ENCODE results near the gene CTBS.
"Not testable (repeated sequence)": the region's sequence is repeated elsewhere in the genome, so short reads cannot be mapped to it uniquely, and the experiment has no call there.

CTBS gene

DNA sequence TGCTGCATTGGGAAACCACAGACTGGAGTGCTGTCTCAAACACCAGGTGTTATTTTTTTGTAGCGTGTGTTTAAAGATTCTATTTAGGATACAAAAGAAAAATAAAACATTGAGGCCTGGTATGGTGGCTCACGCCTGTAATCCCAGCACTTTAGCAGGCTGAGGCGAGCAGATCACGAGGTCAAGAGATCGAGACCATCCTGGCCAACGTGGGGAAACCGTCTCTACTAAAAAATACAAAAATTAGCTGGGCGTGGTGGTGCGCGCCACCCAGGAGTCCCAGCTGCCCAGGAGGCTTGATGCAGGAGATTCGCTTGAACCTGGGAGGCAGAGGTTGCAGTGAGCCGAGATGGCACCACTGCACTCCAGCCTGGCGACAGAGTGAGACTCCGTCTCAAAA is 66.4 kb downstream of the CTBS start:
- H3K27me3 ChIP-seq (ENCODE audit: insufficient read depth, low read length); H2AFZ ChIP-seq (ENCODE audit: low read length, unreplicated experiment); H3K4me3 ChIP-seq (ENCODE audit: low read depth, low read length); H3K36me3 ChIP-seq (ENCODE audit: insufficient read depth, low read length); H3K27ac ChIP-seq (ENCODE audit: low read depth, low read length): not testable (repeated sequence)
- Histone ChIP-seq H3K4me1 (ENCODE audit: control insufficient read depth, insufficient read depth, low read length, unreplicated experiment) (peaks cover 18% of the 10 kb centered on the region), H3K79me2 (ENCODE audit: control insufficient read depth, insufficient read depth, low read length, unreplicated experiment) (peaks cover 41% of the 10 kb centered on the region)

DNA sequence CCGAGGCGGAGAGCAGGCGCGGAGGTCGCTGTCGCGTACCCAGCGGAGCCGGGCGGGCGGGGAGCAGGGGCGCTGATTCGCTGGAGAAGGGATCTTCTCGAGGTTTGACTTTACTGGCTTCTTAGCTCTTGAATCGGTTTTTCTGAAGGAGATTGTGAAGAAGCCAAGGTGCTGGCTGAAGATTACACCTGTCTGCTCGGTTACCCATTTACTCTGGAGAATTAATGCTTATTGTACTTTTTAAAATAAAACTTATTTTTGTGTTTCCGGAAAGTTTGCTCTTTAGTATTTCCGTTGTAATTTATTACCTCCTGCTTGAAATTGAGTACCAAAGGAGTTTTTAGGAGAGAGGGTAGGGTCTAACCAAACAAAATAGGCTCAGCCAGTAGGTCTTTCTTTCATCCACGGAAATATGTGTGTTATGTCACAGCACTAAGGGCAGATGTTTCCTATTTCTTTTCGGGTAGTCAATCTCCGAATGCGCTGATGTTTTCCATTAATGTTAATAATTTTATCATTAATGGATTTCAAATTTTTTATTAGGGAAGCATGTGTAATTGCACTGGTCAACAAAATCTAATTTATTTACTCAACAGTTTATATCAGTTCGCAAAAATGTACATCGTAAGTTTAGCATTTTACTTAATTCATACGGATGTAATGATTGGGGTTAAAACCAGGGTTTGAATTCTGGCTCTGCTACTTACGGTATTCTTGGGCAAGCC is 67.3 kb downstream of the CTBS start:
- H2AFZ ChIP-seq (ENCODE audit: low read length, unreplicated experiment) = peak overlapping the region; percentile 19
- H3K4me1 ChIP-seq (ENCODE audit: control insufficient read depth, insufficient read depth, low read length, unreplicated experiment) = peaks cover 22% of the 10 kb centered on the region
- H3K27ac ChIP-seq (ENCODE audit: low read depth, low read length) = peak overlapping the region; percentile 87
- no peaks in the 10 kb centered on the region for H3K27me3 ChIP-seq (ENCODE audit: insufficient read depth, low read length)
- H3K36me3 ChIP-seq (ENCODE audit: insufficient read depth, low read length) = peaks cover 9% of the 10 kb centered on the region; the same call in 1 of the 2 replicates
- peak overlapping the region; percentile 98 for H3K4me3 ChIP-seq (ENCODE audit: low read depth, low read length)
- peaks cover 51% of the 10 kb centered on the region for H3K79me2 ChIP-seq (ENCODE audit: control insufficient read depth, insufficient read depth, low read length, unreplicated experiment)

DNA sequence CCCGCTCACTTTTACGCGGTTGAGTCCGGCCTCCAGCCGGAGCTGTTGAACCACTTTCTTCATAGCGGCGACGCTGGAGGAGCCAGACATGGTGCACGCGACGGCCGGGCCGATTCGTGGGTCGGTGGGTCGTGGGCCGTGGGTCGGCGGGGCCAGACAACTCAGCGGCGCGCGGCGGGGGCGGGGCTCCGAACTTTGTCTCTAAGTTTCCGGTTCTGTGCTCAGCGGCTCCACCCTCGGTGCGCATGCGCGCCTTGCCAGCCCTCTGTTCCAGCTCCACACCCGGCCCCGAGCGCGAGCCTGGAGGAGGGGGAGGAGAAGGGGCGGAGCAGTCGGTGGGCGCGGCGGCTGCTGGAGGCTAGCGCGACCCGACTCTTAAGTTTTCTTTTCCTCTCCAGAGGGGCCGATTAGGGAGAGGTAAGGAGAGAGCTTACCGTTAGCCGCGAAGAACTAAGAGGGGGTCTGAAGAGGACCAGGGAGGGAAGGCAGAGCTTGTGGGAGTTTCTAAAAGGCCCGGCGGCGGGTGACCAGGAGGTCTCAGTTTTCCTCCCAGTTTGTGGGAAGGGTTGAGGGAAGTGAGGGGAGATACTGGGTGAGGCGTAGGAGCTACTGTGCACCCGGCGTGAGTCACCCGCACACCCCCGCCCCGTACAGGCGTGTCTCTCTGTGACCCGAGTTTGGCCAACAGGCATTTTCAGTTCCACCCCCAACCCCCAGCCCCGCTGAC is 68.1 kb downstream of the CTBS start, which contains the start of the genes GNG5 and SPATA1:
Gene GNG5, minus strand, starts transcription at position 580 of the 727 bp plus-strand sequence. Its CDS starts 490 bp downstream, at position 90.
Gene SPATA1, plus strand, starts transcription at position 385 of the 727 bp plus-strand sequence. CDS start 9,974 bp downstream, outside the sequence.
- H3K4me1 ChIP-seq (ENCODE audit: control insufficient read depth, insufficient read depth, low read length, unreplicated experiment) = peaks cover 22% of the 10 kb centered on the region
- H3K36me3 ChIP-seq (ENCODE audit: insufficient read depth, low read length) = peaks cover 9% of the 10 kb centered on the region; the same call in 1 of the 2 replicates
- peak within 1 kb of the TSS; percentile 58 for H2AFZ ChIP-seq (ENCODE audit: low read length, unreplicated experiment)
- H3K27ac ChIP-seq (ENCODE audit: low read depth, low read length) = peak within 1 kb of the TSS; percentile 87
- peak within 1 kb of the TSS; percentile 98 for H3K4me3 ChIP-seq (ENCODE audit: low read depth, low read length)
- peaks cover 58% of the 10 kb centered on the region for H3K79me2 ChIP-seq (ENCODE audit: control insufficient read depth, insufficient read depth, low read length, unreplicated experiment)
- H3K27me3 ChIP-seq (ENCODE audit: insufficient read depth, low read length) = no peaks in the 10 kb centered on the region

DNA sequence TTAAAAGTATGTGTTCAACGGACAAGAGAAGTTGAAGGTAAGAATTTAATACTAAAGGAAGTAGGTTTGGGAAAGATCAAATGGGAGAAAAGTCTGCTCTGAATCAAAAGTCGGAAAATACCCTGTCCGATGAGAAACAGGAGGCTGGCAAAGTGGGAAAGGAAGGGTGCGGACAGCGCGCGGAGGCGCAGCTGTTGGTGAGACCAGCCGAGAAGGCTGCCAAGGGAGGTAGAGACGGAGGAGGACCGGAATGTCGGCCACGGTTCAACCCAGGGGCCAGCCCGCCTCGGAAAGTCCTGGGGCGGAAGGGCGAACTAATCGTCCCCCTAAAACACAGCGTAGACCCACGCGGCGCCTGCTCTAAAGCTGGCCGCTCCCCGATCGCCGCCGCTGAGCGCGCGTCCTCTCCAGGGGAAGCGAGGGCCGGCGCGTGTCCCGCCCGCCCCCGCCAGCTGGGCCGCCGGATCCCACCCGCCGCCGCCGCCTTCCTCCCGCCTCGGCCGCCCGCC is 68.7 kb downstream of the CTBS start:
- no peaks in the 10 kb centered on the region for H3K27me3 ChIP-seq (ENCODE audit: insufficient read depth, low read length)
- peak overlapping the region; percentile 87 for H3K27ac ChIP-seq (ENCODE audit: low read depth, low read length)
- peaks cover 13% of the 10 kb centered on the region for H3K36me3 ChIP-seq (ENCODE audit: insufficient read depth, low read length)
- peak overlapping the region; percentile 58 for H2AFZ ChIP-seq (ENCODE audit: low read length, unreplicated experiment)
- peak overlapping the region; percentile 98 for H3K4me3 ChIP-seq (ENCODE audit: low read depth, low read length)
- H3K4me1 ChIP-seq (ENCODE audit: control insufficient read depth, insufficient read depth, low read length, unreplicated experiment) = peaks cover 28% of the 10 kb centered on the region
- peaks cover 64% of the 10 kb centered on the region for H3K79me2 ChIP-seq (ENCODE audit: control insufficient read depth, insufficient read depth, low read length, unreplicated experiment)

DNA sequence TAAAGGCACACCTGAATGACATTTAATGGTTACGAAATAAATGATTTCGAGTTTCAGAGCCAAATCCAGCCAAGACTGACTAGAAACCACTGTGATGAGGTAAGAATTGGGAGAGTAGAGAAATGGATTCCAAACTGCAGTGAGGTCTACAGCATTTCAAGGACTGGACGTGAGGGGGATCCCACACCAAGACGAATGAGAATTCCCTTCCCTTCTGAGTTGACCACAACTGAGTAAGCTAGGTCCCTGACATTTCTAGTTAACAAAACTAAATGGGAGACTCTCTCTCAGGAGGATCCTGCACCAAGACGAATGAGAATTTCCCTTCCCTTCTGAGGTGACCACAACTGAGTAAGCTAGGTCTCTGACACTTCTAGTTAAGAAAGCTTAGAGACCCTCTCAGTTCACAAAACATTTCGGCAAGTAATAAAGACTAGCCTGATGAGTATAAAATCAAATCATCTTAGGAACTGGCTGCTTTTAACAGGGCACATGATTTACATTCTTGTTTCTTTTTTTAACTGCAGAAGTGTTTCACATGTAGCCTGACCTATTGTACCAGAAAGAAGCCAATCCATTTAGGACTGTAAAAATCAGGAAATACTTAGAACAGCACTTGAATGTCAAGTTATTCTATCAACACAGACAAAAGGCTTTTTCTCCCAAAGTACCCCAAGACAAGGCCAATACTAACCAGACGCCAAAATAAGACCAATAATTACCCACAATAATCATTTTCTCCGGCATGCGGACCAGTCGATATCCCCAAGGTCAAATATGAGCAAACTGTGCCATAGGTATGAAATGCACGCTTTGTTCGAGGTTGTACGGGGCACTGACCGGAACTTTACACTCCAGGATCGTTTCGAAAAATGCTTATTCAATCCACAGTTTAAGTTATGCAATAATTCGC is 69.4 kb downstream of the CTBS start:
- Histone ChIP-seq H3K79me2 (ENCODE audit: control insufficient read depth, insufficient read depth, low read length, unreplicated experiment) (peaks cover 72% of the 10 kb centered on the region), H3K27me3 (ENCODE audit: insufficient read depth, low read length) (no peaks in the 10 kb centered on the region), H3K36me3 (ENCODE audit: insufficient read depth, low read length) (peaks cover 17% of the 10 kb centered on the region), H2AFZ (ENCODE audit: low read length, unreplicated experiment) (peak overlapping the region; percentile 58), H3K27ac (ENCODE audit: low read depth, low read length) (peak overlapping the region; percentile 87), H3K4me3 (ENCODE audit: low read depth, low read length) (peak overlapping the region; percentile 98), H3K4me1 (ENCODE audit: control insufficient read depth, insufficient read depth, low read length, unreplicated experiment) (peaks cover 29% of the 10 kb centered on the region)

DNA sequence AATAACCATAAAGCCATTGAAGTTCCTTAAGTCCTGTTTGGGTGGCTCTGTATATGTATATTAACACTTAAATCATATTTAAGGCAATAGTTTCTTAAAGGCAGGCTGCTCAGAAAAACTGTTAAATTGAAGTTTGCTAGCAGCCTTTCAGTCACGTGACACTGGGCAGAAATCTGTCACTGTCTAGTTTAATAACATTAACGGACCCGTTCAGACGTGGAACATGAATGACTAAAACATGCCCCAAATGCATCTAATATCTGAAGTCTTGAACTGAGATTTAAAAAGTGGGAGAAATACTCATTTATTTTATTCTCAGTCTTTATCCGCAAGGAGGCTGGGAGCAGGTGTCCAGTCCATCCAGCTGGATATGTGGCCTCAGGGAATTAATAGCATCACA is 71.3 kb downstream of the CTBS start:
- Histone ChIP-seq H3K4me3 (ENCODE audit: low read depth, low read length) (peak overlapping the region; percentile 98; the same call in 1 of the 2 replicates), H3K79me2 (ENCODE audit: control insufficient read depth, insufficient read depth, low read length, unreplicated experiment) (peaks cover 76% of the 10 kb centered on the region), H3K27me3 (ENCODE audit: insufficient read depth, low read length) (no peaks in the 10 kb centered on the region), H2AFZ (ENCODE audit: low read length, unreplicated experiment) (no peak overlapping the region), H3K36me3 (ENCODE audit: insufficient read depth, low read length) (peaks cover 15% of the 10 kb centered on the region), H3K27ac (ENCODE audit: low read depth, low read length) (no peak overlapping the region), H3K4me1 (ENCODE audit: control insufficient read depth, insufficient read depth, low read length, unreplicated experiment) (peaks cover 29% of the 10 kb centered on the region)

Data from ACC112 (cell line).